ENCODE measurements around the gene CAMTA2. TPM values are rescaled to one million over a fixed set of nuclear protein-coding genes. Genes with fewer than 3 reads are reported as not detected.

The CAMTA2 gene
- total RNA-seq, 2 experiments from 2014 or later, result 9.7 to 44.3 TPM

GRCh38 chr17:4940555-4941318, 46.7 kb downstream of the CAMTA2 start:
- Histone ChIP-seq H2AFZ (ENCODE audit: low read length) (peak overlapping the region; percentile 42; the same call in 1 of the 2 replicates), H4K20me1 (ENCODE audit: insufficient read depth, low read length) (0 out of 2 replicates have a peak, but pooled peaks cover 8% of the 10 kb centered on the region), H3K9me2 (ENCODE audit: insufficient read depth, low read length) (no peaks in the 10 kb centered on the region), H3K9me3 (ENCODE audit: low read length) (no peaks in the 10 kb centered on the region), H3K4me3 (ENCODE audit: low read depth, low read length, poor library complexity, severe bottlenecking) (peak overlapping the region; percentile 95), H3K27ac (ENCODE audit: low read depth, low read length, poor library complexity, severe bottlenecking) (peak overlapping the region; percentile 90), H3K4me1 (ENCODE audit: insufficient read depth, low read length, poor library complexity, severe bottlenecking) (peaks cover 57% of the 10 kb centered on the region), H3K36me3 (ENCODE audit: insufficient read depth, low read length) (peaks cover 81% of the 10 kb centered on the region), H3K79me2 (ENCODE audit: insufficient read depth, low read depth, low read length) (peaks cover 64% of the 10 kb centered on the region), H3K4me2 (ENCODE audit: low read length) (peak overlapping the region; percentile 97)
- peak; percentile 64 for DNase-seq (ENCODE audit: low spot score)
- TSS peak; percentile 91 for BruUV-seq (replicated peaks)
- POLR2A ChIA-PET, result interaction anchor here (0.6 to 2.4 kb wide), 6 partner anchors 11 to 1033 kb away, joined by 3 to 20 read pairs (median 4); partner anchors contain the start of genes ENO3 and SPAG7
- TF ChIP-seq EZH2phosphoT487 (IDR thresholded peaks at IDR 0.05; ENCODE audit: borderline replicate concordance, low read depth, low read length), result no peak
- TF ChIP-seq, protein P1, sequence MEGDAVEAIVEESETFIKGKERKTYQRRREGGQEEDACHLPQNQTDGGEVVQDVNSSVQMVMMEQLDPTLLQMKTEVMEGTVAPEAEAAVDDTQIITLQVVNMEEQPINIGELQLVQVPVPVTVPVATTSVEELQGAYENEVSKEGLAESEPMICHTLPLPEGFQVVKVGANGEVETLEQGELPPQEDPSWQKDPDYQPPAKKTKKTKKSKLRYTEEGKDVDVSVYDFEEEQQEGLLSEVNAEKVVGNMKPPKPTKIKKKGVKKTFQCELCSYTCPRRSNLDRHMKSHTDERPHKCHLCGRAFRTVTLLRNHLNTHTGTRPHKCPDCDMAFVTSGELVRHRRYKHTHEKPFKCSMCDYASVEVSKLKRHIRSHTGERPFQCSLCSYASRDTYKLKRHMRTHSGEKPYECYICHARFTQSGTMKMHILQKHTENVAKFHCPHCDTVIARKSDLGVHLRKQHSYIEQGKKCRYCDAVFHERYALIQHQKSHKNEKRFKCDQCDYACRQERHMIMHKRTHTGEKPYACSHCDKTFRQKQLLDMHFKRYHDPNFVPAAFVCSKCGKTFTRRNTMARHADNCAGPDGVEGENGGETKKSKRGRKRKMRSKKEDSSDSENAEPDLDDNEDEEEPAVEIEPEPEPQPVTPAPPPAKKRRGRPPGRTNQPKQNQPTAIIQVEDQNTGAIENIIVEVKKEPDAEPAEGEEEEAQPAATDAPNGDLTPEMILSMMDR (conservative IDR thresholded peaks at IDR 0.05; ENCODE audit: low read length), result no peak
- intact Hi-C loops (cut with micrococcal nuclease; ENCODE audit: unreplicated experiment), result loop anchor here (10.0 kb wide), 1 partner anchor 254 kb away; the partner anchor contains the start of gene ZNF594
- CTCF ChIA-PET (ENCODE audit: unreplicated experiment), result no interaction called here

DNA sequence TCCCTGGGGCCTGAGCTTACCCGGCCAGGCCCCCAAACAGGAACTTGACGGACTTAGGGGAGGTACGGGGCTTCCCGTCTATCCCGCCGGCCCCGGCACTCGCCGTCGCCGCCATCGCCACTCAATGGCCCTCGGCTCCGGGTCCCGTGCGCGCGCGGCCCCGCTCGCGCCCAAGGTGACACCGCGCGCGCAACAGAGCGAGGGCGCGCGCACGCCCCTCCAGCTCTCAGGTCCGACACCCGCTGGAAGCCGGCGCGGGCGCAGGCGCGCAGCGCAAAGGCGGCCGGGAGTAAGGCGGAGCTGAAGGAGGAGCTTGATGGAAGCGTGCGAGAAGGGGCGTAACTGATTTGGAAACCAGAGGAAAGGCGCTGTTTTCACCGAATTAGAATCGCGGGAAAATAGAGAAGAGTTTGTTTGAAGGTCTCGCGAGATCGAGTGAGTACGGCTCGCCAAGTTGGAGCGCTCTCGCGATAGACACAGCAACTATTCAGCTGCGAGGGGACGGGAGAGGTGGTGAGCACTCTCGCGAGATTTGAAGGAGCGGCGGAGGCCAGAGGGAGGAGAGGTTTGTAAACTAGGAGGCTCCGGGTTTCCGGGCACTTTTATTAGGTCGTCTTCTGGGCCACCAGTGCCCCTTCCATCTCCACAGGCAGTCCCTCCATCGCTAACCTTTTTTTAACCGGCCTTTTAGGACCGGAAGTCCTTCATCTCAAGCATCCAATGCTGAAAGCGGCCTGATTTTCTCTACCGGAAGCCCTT, 47.5 kb downstream of the CAMTA2 start, which contains the start of the genes RNF167 and SLC25A11:
RNF167 (plus strand) TSS at position 473 of the 759 bp plus-strand sequence. CDS start 642 bp downstream, outside the sequence.
SLC25A11 (minus strand) TSS at position 251 of the 759 bp plus-strand sequence; CDS start at position 115, 136 bp downstream.
- peaks cover 77% of the 10 kb centered on the region for H3K36me3 ChIP-seq (ENCODE audit: insufficient read depth, low read length)
- POLR2A ChIA-PET, result interaction anchor here (0.6 to 2.4 kb wide), 9 partner anchors 11 to 1033 kb away, joined by 3 to 20 read pairs (median 4); partner anchors contain the start of genes ENO3 and SPAG7
- peak within 1 kb of the TSS; percentile 97 for H3K4me2 ChIP-seq (ENCODE audit: low read length)
- H3K27ac ChIP-seq (ENCODE audit: low read depth, low read length, poor library complexity, severe bottlenecking), result peak within 1 kb of the TSS; percentile 90
- H3K9me2 ChIP-seq (ENCODE audit: insufficient read depth, low read length), result no peaks in the 10 kb centered on the region
- BruUV-seq (replicated peaks), result no TSS peak
- peak within 1 kb of the TSS; percentile 53 for H2AFZ ChIP-seq (ENCODE audit: low read length)
- DNase-seq (ENCODE audit: low spot score), result peak; percentile 100
- TF ChIP-seq EZH2phosphoT487 (IDR thresholded peaks at IDR 0.05; ENCODE audit: borderline replicate concordance, low read depth, low read length), result no peak
- TF ChIP-seq, protein P1 (conservative IDR thresholded peaks at IDR 0.05; ENCODE audit: low read length), result no peak
- 0 out of 2 replicates have a peak, but pooled peaks cover 1% of the 10 kb centered on the region for H4K20me1 ChIP-seq (ENCODE audit: insufficient read depth, low read length)
- peaks cover 56% of the 10 kb centered on the region for H3K79me2 ChIP-seq (ENCODE audit: insufficient read depth, low read depth, low read length)
- peak within 1 kb of the TSS; percentile 95 for H3K4me3 ChIP-seq (ENCODE audit: low read depth, low read length, poor library complexity, severe bottlenecking)
- H3K4me1 ChIP-seq (ENCODE audit: insufficient read depth, low read length, poor library complexity, severe bottlenecking), result peaks cover 49% of the 10 kb centered on the region
- intact Hi-C loops (cut with micrococcal nuclease; ENCODE audit: unreplicated experiment), result loop anchor here (10.0 kb wide), 1 partner anchor 255 kb away; the partner anchor contains the start of gene ZNF594
- CTCF ChIA-PET (ENCODE audit: unreplicated experiment), result no interaction called here
- H3K9me3 ChIP-seq (ENCODE audit: low read length), result no peaks in the 10 kb centered on the region
